IgD-negative memory B cell (primary cell): ENCODE results near the gene MYL12B. TPM values are rescaled to one million over a fixed set of nuclear protein-coding genes. Genes with fewer than 3 reads are reported as not detected.

Experiments
- H3K27ac Mint-ChIP-seq, 3 donors: one replicate each; pipeline ENCODE4 v1.8.0; 2020 to 2022; ENCODE audit warnings: mild to moderate bottlenecking in 3 of 3, mixed read lengths in 3 of 3, moderate library complexity in 1 of 3
- H3K27me3 Mint-ChIP-seq: one replicate; pipeline ENCODE4 v1.8.0; 2021; ENCODE audit warnings: mixed read lengths
- H3K36me3 Mint-ChIP-seq: one replicate; pipeline ENCODE4 v1.8.0; 2020; ENCODE audit warnings: mild to moderate bottlenecking, mixed read lengths
- H3K4me1 Mint-ChIP-seq, 3 donors: one replicate each; pipeline ENCODE4 v1.8.0; 2020 to 2022; ENCODE audit warnings: mixed read lengths in 3 of 3, mild to moderate bottlenecking in 1 of 3
- H3K4me3 Mint-ChIP-seq, 4 donors: one replicate each; pipeline ENCODE4 v1.8.0; 2020 to 2022; ENCODE audit warnings: mild to moderate bottlenecking in 4 of 4, mixed read lengths in 4 of 4, moderate library complexity in 3 of 4
- H3K9me3 Mint-ChIP-seq, 3 donors: one replicate each; pipeline ENCODE4 v1.8.0; 2020 to 2021; ENCODE audit warnings: mixed read lengths in 3 of 3, mild to moderate bottlenecking in 1 of 3
- polyA plus RNA-seq: library from polyadenylated mRNA; unstranded; fragments of 300-500 nt; fragmentation: Illumina TruSeq; gene quantifications from one replicate; pipeline ENCODE4 v1.2.3, GENCODE V29; 2021

The MYL12B gene
- polyA plus RNA-seq, 1 donor from 2014 or later: 637 TPM

DNA sequence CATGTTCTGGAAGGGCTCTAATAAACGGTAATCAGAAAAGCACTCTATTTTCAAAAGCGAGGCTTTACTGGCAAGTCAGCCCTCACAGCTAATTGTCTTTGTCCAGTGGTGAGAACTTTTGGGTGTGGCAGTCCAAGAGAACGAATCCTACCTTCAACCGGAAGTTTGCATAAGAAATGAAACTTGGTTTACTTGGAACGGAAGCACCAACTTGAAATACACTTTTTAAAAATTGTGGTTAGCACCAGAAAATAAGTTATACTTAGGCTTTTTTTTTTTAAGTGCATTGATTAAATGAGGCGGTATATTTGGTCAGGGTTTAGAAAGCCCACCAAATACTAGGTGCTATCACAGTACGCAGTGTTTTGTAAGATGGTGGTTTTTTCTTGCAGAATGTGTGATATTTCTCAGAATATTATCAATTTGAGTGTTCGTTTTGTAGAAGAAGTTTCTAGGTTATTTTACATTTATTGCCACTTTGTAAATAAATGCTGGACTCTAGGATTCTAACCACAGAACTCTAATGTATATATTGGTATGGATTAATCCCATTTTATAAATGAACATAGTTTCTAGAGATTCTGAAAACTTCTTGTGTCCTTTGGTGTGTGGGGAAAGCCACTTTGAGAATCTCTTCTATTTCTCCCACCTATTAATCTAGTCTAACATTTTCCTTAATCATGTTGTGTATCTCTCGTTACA is 13.1 kb upstream of the MYL12B start:
- Mint-ChIP-seq H3K4me3 (peak overlapping the region; percentile 86 to 100 (median 98)), H3K9me3 (no peaks in the 10 kb centered on the region), H3K27me3 (no peaks in the 10 kb centered on the region), H3K36me3 (peaks cover 2% of the 10 kb centered on the region), H3K27ac (peak overlapping the region; percentile 79 to 97 (median 92)), H3K4me1 (peaks cover 48 to 55% (median 54%) of the 10 kb centered on the region in 3 donors)

GRCh38 chr18:3250237-3251107 is 11.5 kb upstream of the MYL12B start:
- H3K27ac Mint-ChIP-seq: peak overlapping the region in 2 of 3 donors; percentile 12 to 82
- no peaks in the 10 kb centered on the region for H3K27me3 Mint-ChIP-seq
- peaks cover 47 to 59% (median 55%) of the 10 kb centered on the region in 3 donors for H3K4me1 Mint-ChIP-seq
- peak overlapping the region; percentile 75 to 100 (median 82) for H3K4me3 Mint-ChIP-seq
- H3K9me3 Mint-ChIP-seq: no peaks in the 10 kb centered on the region
- peaks cover 5% of the 10 kb centered on the region for H3K36me3 Mint-ChIP-seq

DNA sequence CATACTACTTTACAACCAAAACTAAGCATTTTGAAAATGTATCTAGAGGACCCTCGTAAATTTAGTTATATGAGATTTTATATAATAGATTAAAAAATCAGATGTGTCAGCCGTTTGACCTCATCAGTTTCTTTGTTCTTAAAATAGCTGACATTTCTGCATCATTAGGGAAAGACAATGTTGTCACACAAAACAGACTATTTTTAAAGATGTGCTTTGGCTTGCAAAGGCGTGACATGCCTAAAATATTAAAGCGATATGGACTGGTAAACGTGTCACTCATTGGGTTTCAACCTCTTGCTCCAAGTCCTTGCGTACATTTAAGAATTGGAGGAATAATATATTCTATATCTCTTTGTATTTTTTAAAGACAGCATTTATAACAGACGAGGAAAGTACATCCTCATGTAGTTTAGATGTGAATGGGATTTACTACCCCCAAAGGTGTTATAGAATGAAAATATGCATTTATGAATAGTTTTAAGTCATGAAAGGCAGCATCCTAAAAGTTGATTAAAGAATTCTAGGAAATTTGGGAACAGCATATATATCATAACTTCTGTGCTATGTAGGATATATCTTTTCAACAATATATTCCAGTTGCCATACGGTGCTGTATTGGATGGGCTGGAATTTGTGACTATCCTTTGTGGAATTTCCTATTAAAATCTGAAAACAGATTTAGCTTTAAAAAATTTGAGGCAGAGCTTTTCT is 10.5 kb upstream of the MYL12B start:
- Mint-ChIP-seq H3K27ac (peak overlapping the region in 2 of 3 donors; percentile 7 to 40), H3K9me3 (no peaks in the 10 kb centered on the region), H3K4me1 (peaks cover 47 to 59% (median 55%) of the 10 kb centered on the region in 3 donors), H3K4me3 (peak overlapping the region; percentile 21 to 63 (median 35)), H3K27me3 (no peaks in the 10 kb centered on the region), H3K36me3 (peaks cover 9% of the 10 kb centered on the region)

DNA sequence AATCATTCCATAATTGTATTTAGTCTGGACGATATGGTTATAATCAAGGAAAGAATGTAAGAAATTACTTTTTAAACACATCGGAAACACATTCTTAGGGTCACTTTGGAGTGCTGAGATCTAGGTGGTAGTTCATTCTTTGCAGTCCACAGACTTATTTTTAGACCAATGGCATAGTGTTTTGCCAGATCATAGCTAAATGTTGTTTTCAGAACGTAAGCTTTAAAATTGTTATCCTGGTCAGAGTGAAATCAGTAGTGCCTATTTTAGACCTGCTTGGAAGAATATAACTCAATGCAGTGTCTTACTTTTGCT is 10.0 kb upstream of the MYL12B start:
- H3K27ac Mint-ChIP-seq: peak overlapping the region in 2 of 3 donors; percentile 7 to 40
- H3K36me3 Mint-ChIP-seq: peaks cover 11% of the 10 kb centered on the region
- peaks cover 51 to 59% (median 58%) of the 10 kb centered on the region in 3 donors for H3K4me1 Mint-ChIP-seq
- H3K27me3 Mint-ChIP-seq: no peaks in the 10 kb centered on the region
- no peaks in the 10 kb centered on the region for H3K9me3 Mint-ChIP-seq
- H3K4me3 Mint-ChIP-seq: peak overlapping the region in 3 of 4 donors; percentile 21 to 63 (median 35)

DNA sequence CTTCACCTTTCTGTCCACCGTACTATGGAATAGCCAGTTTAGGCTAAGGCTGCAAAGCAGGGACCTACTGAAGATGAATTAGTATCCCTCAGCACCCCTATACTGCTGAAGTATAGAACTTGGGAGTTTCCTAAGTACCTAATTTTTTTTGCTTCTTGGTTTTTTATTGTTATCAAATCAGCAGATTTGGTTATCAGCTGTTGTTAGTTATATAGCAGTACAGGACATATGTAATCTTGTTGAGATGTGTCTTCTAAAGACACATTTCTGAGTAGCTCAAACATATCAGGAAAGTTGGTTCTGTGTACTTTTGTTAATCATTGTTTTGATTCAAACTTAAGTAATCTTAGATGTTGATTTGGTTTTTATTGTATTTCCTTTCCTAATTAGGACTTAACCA is 9.1 kb upstream of the MYL12B start:
- H3K36me3 Mint-ChIP-seq: peaks cover 16% of the 10 kb centered on the region
- no peaks in the 10 kb centered on the region for H3K27me3 Mint-ChIP-seq
- H3K4me1 Mint-ChIP-seq: peaks cover 60 to 68% (median 65%) of the 10 kb centered on the region in 3 donors
- H3K4me3 Mint-ChIP-seq: peak overlapping the region in 3 of 4 donors; percentile 63 to 74 (median 64)
- H3K9me3 Mint-ChIP-seq: no peaks in the 10 kb centered on the region
- peak overlapping the region; percentile 40 to 79 (median 74) for H3K27ac Mint-ChIP-seq

GRCh38 chr18:3254725-3255124 is 7.2 kb upstream of the MYL12B start:
- Mint-ChIP-seq H3K9me3 (no peaks in the 10 kb centered on the region), H3K4me1 (peaks cover 59 to 76% (median 67%) of the 10 kb centered on the region in 3 donors), H3K27ac (peak overlapping the region in 2 of 3 donors; percentile 3 to 92), H3K27me3 (no peaks in the 10 kb centered on the region), H3K36me3 (peaks cover 16% of the 10 kb centered on the region), H3K4me3 (peak overlapping the region in 2 of 4 donors; percentile 17 to 52)

GRCh38 chr18:3255611-3256165 is 6.2 kb upstream of the MYL12B start:
- Mint-ChIP-seq H3K4me1 (peaks cover 56 to 71% (median 62%) of the 10 kb centered on the region in 3 donors), H3K27ac (peak overlapping the region; percentile 6 to 98 (median 92)), H3K27me3 (no peaks in the 10 kb centered on the region), H3K4me3 (peak overlapping the region; percentile 33 to 78 (median 56)), H3K9me3 (no peaks in the 10 kb centered on the region), H3K36me3 (peaks cover 16% of the 10 kb centered on the region)

- Mint-ChIP-seq H3K36me3 (peaks cover 18% of the 10 kb centered on the region), H3K4me3 (peak overlapping the region in 3 of 4 donors; percentile 59 to 81 (median 65)), H3K4me1 (peaks cover 52 to 70% (median 65%) of the 10 kb centered on the region in 3 donors), H3K27me3 (no peaks in the 10 kb centered on the region), H3K9me3 (no peaks in the 10 kb centered on the region), H3K27ac (peak overlapping the region; percentile 62 to 98 (median 78))
Observed at GRCh38 chr18:3256693-3257626, 5.0 kb upstream of the MYL12B start.

DNA sequence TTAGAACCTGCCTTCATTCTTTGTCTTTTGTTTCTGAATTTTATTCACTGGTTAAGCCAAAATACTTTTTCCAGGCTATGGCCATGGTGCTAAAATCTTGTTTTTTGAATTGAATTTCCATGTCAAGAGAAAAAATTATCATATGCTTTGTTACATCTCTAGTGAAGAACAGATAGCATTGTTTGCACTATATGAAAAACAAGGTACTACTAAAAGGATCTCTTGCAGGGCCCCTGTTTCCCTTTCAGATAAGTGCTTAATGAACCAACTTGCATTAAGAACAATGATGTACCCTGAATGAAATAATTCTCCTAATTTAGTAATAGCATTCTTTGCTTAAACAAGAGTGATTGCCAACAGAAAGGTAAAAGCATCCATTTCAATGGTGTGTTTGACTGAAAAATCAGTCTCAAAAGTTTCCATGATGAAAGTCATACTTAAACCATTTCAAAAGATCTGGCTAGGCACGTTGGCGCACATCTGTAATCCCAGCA is 4.3 kb upstream of the MYL12B start:
- H3K4me1 Mint-ChIP-seq: peaks cover 48 to 65% (median 62%) of the 10 kb centered on the region in 3 donors
- H3K27me3 Mint-ChIP-seq: no peaks in the 10 kb centered on the region
- peak overlapping the region in 3 of 4 donors; percentile 58 to 65 (median 59) for H3K4me3 Mint-ChIP-seq
- H3K36me3 Mint-ChIP-seq: peaks cover 18% of the 10 kb centered on the region
- no peaks in the 10 kb centered on the region for H3K9me3 Mint-ChIP-seq
- H3K27ac Mint-ChIP-seq: peak overlapping the region; percentile 13 to 98 (median 90)

DNA sequence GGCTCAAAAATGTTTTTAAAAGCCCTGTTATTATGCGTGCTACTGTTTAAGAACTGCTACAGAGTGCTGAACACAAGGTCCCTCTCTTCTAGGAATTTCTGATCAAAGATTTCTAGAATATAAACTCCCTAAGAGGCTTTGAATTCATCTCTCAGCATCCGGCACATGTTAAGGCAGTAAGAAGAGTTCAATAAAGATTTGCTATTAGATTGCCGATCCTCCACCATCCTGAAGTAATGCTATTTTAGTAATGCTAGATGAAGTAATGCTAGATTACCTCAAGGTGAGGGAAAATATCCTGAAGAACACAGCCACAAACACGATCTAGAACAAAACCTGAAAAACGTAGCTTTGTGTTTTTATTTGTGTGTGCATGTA is 949 bp upstream of the MYL12B start:
- H3K9me3 Mint-ChIP-seq: no peaks in the 10 kb centered on the region
- peaks cover 11% of the 10 kb centered on the region for H3K36me3 Mint-ChIP-seq
- peak overlapping the region; percentile 98 to 100 (median 100) for H3K27ac Mint-ChIP-seq
- H3K4me1 Mint-ChIP-seq: peaks cover 55 to 70% (median 66%) of the 10 kb centered on the region in 3 donors
- H3K27me3 Mint-ChIP-seq: no peaks in the 10 kb centered on the region
- peak overlapping the region; percentile 97 to 99 (median 98) for H3K4me3 Mint-ChIP-seq

DNA sequence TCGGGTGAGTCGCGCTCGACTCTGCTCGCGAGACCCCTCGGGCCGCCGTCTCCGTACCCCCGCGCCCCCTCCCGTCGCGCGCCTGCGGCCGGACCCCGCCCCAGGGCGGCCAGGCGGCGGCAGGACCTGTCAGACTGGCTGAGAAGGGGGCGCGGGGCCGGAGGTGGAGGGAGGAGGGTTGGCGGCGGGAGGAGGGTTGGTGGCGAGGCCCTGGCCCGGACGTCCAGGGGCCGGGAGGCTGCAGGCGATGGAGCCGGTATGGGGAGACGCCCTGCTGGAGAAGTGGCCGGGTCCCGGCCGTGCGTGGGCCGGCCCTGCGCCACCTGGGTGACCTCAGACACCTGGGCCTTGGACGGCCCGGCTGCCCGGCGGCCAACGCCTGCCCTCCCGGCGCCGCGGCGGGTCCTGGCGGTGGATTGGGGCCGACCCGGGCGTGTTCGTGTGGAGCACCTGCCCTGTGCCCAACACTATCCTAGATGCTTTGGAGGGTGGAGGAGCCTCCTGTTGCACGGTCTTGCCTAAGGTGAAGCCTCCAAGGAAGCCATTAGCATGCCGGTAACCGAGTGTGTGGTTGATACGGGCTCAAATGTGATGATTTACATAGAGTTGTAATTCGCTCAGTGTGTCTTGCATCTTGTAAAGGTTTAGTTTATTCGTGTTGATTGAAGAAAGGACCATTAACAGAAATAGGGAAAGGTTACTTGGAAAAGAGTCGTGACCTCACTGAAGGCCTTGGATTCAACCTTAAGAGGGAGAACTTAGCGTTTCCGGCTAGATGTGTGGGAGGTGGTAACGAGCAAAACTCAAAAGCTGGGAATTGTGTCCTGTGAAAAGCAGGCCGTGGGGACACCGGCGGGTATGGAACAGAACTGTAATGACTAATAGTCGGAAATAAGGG is 550 bp downstream of the MYL12B start:
- peaks cover 6% of the 10 kb centered on the region for H3K36me3 Mint-ChIP-seq

DNA sequence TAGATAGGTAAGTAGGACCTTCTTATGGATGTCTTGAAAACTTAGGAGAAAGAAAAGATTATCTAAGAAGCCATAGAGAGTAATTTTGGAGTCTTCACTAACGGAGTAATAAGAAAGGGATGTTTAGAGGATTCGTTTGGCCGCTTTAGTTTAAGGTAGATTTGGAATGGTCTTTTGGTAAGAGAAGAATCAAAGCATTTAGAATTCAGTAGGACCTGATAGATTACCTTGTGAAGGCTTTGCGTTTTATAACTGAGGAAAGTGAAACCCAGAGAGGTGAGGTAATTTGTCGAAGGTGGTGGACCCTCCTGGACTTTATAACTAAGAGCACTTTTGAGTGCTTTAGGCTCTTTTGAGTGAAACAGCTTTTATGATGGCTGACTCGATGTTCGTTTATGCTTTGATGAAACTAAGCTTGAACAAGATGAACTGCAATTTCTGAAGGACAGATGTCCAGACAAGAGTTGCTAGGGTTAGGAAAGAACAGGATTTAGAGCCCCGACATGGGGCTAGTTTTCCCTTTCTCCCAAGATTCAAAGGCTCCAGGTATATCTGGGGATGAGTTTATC is 1.3 kb downstream of the MYL12B start:
- Mint-ChIP-seq H3K27me3 (no peaks in the 10 kb centered on the region), H3K4me1 (peaks cover 55 to 70% (median 66%) of the 10 kb centered on the region in 3 donors), H3K36me3 (peaks cover 3% of the 10 kb centered on the region), H3K27ac (peak overlapping the region; percentile 96 to 100 (median 98)), H3K4me3 (peak overlapping the region; percentile 91 to 97 (median 94)), H3K9me3 (no peaks in the 10 kb centered on the region)

More for the DNA sequence above, 550 bp downstream of the MYL12B start:
- H3K27me3 Mint-ChIP-seq: no peaks in the 10 kb centered on the region
- H3K27ac Mint-ChIP-seq: peak overlapping the region; percentile 98 to 100 (median 100)
- H3K9me3 Mint-ChIP-seq: no peaks in the 10 kb centered on the region
- H3K4me3 Mint-ChIP-seq: peak overlapping the region; percentile 97 to 99 (median 98)
- H3K4me1 Mint-ChIP-seq: peaks cover 56 to 73% (median 67%) of the 10 kb centered on the region in 3 donors
